Prostate gland (tissue), 2 donors: ENCODE measurements around the gene DKKL1. TPM values are rescaled to one million over a fixed set of nuclear protein-coding genes. Genes with fewer than 3 reads are reported as not detected.

Source experiments
- DNase-seq: peaks from one replicate; pipeline ENCODE4 v3.0.0-alpha.2; 2019; ENCODE audit warnings: low spot score
- H3K27ac ChIP-seq, 2 donors: fragments of 200-600 bp; sonication (generic); 2 replicates each; pipeline ENCODE4 v1.5.1; 2017 to 2019
- H3K27me3 ChIP-seq: fragments of 200-600 bp; sonication (generic); replicated peaks from 2 replicates; pipeline ENCODE4 v1.5.1; 2019; ENCODE audit not compliant: insufficient read depth
- H3K36me3 ChIP-seq, 2 donors: fragments of 200-600 bp; sonication (generic); 1 replicate in 1 of 2; 2 replicates in 1 of 2; pipeline versions ENCODE4 v1.5.1 to v1.8.1; 2017 to 2019
- H3K4me1 ChIP-seq: fragments of 200-600 bp; sonication (generic); replicated peaks from 2 replicates; pipeline ENCODE4 v1.5.1; 2019
- H3K4me3 ChIP-seq, 2 donors: fragments of 200-600 bp; sonication (generic); 2 replicates each; pipeline ENCODE4 v1.5.1; 2017 to 2019
- H3K9me3 ChIP-seq: fragments of 200-600 bp; sonication (generic); 2 replicates; pipeline ENCODE4 v1.5.1; 2017
- CTCF ChIP-seq, 4 experiments: fragments of 200-600 bp in 2 of 4; fragments of 450-650 bp in 2 of 4; sonication (generic) in 2 of 4; IDR thresholded peaks; 1 replicate in 3 of 4; 2 replicates in 1 of 4; pipeline ENCODE4 v1.5.1; 2016 to 2019; ENCODE audit warnings: antibody characterized with exemption in 4 of 4, mild to moderate bottlenecking in 2 of 4, moderate library complexity in 2 of 4
- POLR2A ChIP-seq: fragments of 450-650 bp; IDR thresholded peaks from one replicate; pipeline ENCODE4 v1.6.1; 2016; ENCODE audit warnings: antibody characterized with exemption, mild to moderate bottlenecking
- POLR2AphosphoS5 ChIP-seq: sonication (generic); formaldehyde crosslinking; IDR thresholded peaks from one replicate; pipeline ENCODE4 v1.6.1; 2017; ENCODE audit warnings: antibody characterized with exemption
- WGBS: methylation state at CpG from one replicate; pipeline ENCODE4 v1.1.5; 2018; 5-methylcytosine and 5-hydroxymethylcytosine counted together
- intact Hi-C: fragments of 100-400 bp; cut with DNase I; formaldehyde crosslinking; loops from one replicate; pipeline ENCODE4 v1.14.2; 2022
- total RNA-seq, 2 donors: library from RNA; depleted of rRNA; stranded (reverse); fragments of >200 nt; gene quantifications; one replicate each; pipeline ENCODE4 v1.1.0, GENCODE V29; 2016

Gene DKKL1
- total RNA-seq, 2 donors from 2014 or later = 1.0 to 17.8 TPM

- Histone ChIP-seq H3K27ac (no peak overlapping the region), H3K4me3 (no peak overlapping the region), H3K27me3 (no peaks in the 10 kb centered on the region), H3K36me3 (peaks cover 0 to 8% of the 10 kb centered on the region in 2 donors), H3K4me1 (no peaks in the 10 kb centered on the region), H3K9me3 (no peaks in the 10 kb centered on the region)
- WGBS = 94% methylated on average over 12 of the region's 12 CpGs
- intact Hi-C loops = no loop called here
- DNase-seq = no peak
- TF ChIP-seq POLR2A = no peak
- no peak for TF ChIP-seq CTCF (IDR thresholded peaks at IDR 0.05)
- no peak for TF ChIP-seq POLR2AphosphoS5
These were observed 15.1 kb upstream of the DKKL1 start for GRCh38 chr19:49348305-49349189.

DNA sequence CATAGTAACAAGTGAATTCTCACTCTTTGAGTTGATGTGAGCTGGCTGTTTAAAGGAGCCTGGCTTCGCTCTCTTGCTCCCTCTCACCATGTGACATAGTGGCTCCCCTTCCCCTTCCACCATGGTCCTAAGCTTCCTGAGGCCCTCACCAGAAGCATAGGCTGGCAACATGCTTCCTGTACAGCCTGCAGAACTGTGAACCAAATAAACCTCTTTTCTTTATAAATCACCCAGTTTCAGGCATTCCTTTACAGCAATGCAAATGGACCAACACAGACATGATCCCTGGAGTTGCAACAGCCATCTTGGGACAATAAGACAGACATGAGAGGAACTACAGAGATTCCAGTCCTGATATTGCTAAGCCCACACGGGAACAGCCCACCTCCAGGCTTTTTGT lies 14.1 kb upstream of the DKKL1 start:
- TF ChIP-seq CTCF (IDR thresholded peaks at IDR 0.05) (no peak), POLR2A (no peak), POLR2AphosphoS5 (no peak)
- DNase-seq = no peak
- Histone ChIP-seq H3K4me1 (no peaks in the 10 kb centered on the region), H3K27ac (no peak overlapping the region), H3K36me3 (peaks cover 0 to 9% of the 10 kb centered on the region in 2 donors), H3K27me3 (no peaks in the 10 kb centered on the region), H3K4me3 (no peak overlapping the region), H3K9me3 (no peaks in the 10 kb centered on the region)
- intact Hi-C loops = no loop called here
- WGBS = 87% methylated on average over 2 of the region's 2 CpGs

GRCh38 chr19:49355909-49356353 lies 7.7 kb upstream of the DKKL1 start:
- TF ChIP-seq POLR2A (no peak), POLR2AphosphoS5 (no peak), CTCF (IDR thresholded peaks at IDR 0.05) (no peak)
- 56% methylated on average over 12 of the region's 12 CpGs for WGBS
- no peak for DNase-seq
- Histone ChIP-seq H3K4me1 (no peaks in the 10 kb centered on the region), H3K27ac (no peak overlapping the region), H3K9me3 (no peaks in the 10 kb centered on the region), H3K27me3 (no peaks in the 10 kb centered on the region), H3K36me3 (peaks cover 0 to 11% of the 10 kb centered on the region in 2 donors), H3K4me3 (no peak overlapping the region)
- intact Hi-C loops = no loop called here

GRCh38 chr19:49356382-49356781 lies 7.3 kb upstream of the DKKL1 start:
- H3K36me3 ChIP-seq = peaks cover 0 to 11% of the 10 kb centered on the region in 2 donors
- no peaks in the 10 kb centered on the region for H3K4me1 ChIP-seq
- 70% methylated on average over 7 of the region's 7 CpGs for whole genome bisulfite sequencing
- H3K9me3 ChIP-seq = no peaks in the 10 kb centered on the region
- H3K4me3 ChIP-seq = no peak overlapping the region
- DNase-seq = no peak
- TF ChIP-seq POLR2AphosphoS5 = no peak
- TF ChIP-seq CTCF (IDR thresholded peaks at IDR 0.05) = no peak
- TF ChIP-seq POLR2A = no peak
- no peaks in the 10 kb centered on the region for H3K27me3 ChIP-seq
- H3K27ac ChIP-seq = no peak overlapping the region
- intact Hi-C loops = no loop called here

DNA sequence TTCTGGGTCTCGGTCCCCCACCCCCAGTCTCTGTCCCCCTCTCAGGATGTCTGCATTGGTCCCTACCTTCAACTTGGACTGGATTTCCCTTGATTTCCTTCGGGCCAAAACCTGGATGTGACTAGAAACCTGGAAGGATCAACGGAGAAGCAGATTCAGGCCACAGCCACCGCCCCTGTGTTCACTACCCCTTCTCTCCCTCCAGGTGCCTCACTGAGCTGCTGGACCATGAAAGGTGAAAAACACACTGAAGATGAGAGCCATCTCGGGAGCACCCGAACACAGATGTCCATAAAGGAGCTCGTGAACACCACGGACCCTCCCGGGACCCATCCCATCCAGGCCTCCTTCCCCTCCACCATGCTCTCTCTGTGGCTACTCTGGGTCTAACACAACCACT lies 6.5 kb upstream of the DKKL1 start:
- no peak for TF ChIP-seq POLR2AphosphoS5
- TF ChIP-seq POLR2A = no peak
- no peak for TF ChIP-seq CTCF (IDR thresholded peaks at IDR 0.05)
- peaks cover 0 to 11% of the 10 kb centered on the region in 2 donors for H3K36me3 ChIP-seq
- H3K4me3 ChIP-seq = no peak overlapping the region
- no peaks in the 10 kb centered on the region for H3K4me1 ChIP-seq
- H3K9me3 ChIP-seq = no peaks in the 10 kb centered on the region
- intact Hi-C loops = no loop called here
- WGBS = 79% methylated on average over 9 of the region's 9 CpGs
- H3K27ac ChIP-seq = no peak overlapping the region
- no peak for DNase-seq
- H3K27me3 ChIP-seq = no peaks in the 10 kb centered on the region
